GM12878 (cell line): ENCODE results near the gene NPAS2. TPM values are rescaled to one million over a fixed set of nuclear protein-coding genes. Genes with fewer than 3 reads are reported as not detected.

ENCODE experiments used
- ATAC-seq: fragments of 200-7000 bp; cut with Tn5 transposase; 3 replicates; pipeline ENCODE4 v1.9.1; 2020; ENCODE audit warnings: mild to moderate bottlenecking, moderate library complexity
- BruUV-seq: library from RNA; stranded (reverse); fragments of 400-500 nt; replicated peaks from 2 replicates; lab custom pipeline; 2021; lab: Mats Ljungman, UMichigan
- CTCF ChIA-PET: fragments of 300-600 bp; sonication (Branson Sonifier 250); formaldehyde crosslinking; extraction: SDS; loops from one replicate; lab custom pipeline; 2021; ENCODE audit warnings: inconsistent platforms; lab: Yijun Ruan, JAX
- POLR2A ChIA-PET: fragments of 350-600 bp; formaldehyde crosslinking; extraction: SDS; loops from one replicate; lab custom pipeline; 2021; ENCODE audit warnings: inconsistent platforms; lab: Charles Lee
- RAD21 ChIA-PET: fragments of 300-600 bp; sonication (Branson Sonifier 250); formaldehyde crosslinking; loops from one replicate; lab custom pipeline; 2023; ENCODE audit warnings: antibody characterized with exemption; ENCODE audit not compliant: unreplicated experiment; lab: Charles Lee
- SMC1A ChIA-PET: fragments of 300-600 bp; sonication (Branson Sonifier 250); formaldehyde crosslinking; loops from one replicate; lab custom pipeline; 2023; ENCODE audit not compliant: unreplicated experiment, uncharacterized antibody; lab: Charles Lee
- DNase-seq: peaks from one replicate; pipeline ENCODE4 v3.0.0-alpha.2; 2011; ENCODE audit warnings: low read depth, low spot score
- FAIRE-seq: peaks from 3 replicates; lab custom pipeline; 2011; peaks lifted over from hg19 to GRCh38; lab: Jason Lieb, UNC
- H2AFZ ChIP-seq: 2 replicates; pipeline ENCODE4 v1.6.0; 2011; ENCODE audit warnings: low read depth, low read length, control low read depth; ENCODE audit not compliant: control insufficient read depth
- H3K27ac ChIP-seq: 2 replicates; pipeline ENCODE4 v1.5.1; 2011; ENCODE audit warnings: control low read depth; ENCODE audit not compliant: control insufficient read depth, insufficient read depth
- H3K27me3 ChIP-seq, 2 experiments: replicated peaks in 1 of 2; 2 replicates each; pipeline versions ENCODE4 v1.6.0 to v1.6.1; 2011; ENCODE audit warnings: low read length in 1 of 2; ENCODE audit not compliant: control insufficient read depth in 2 of 2, insufficient read depth in 2 of 2
- H3K36me3 ChIP-seq, 2 experiments: 2 replicates each; pipeline ENCODE4 v1.5.1; 2011; ENCODE audit warnings: low read length in 1 of 2; ENCODE audit not compliant: control insufficient read depth in 2 of 2, insufficient read depth in 2 of 2
- H3K4me1 ChIP-seq: 2 replicates; pipeline ENCODE4 v1.6.1; 2011; ENCODE audit warnings: mild to moderate bottlenecking, low read length, moderate library complexity, mixed read lengths; ENCODE audit not compliant: control insufficient read depth, insufficient read depth
- H3K4me2 ChIP-seq: 2 replicates; pipeline ENCODE4 v1.6.0; 2011; ENCODE audit warnings: control low read depth; ENCODE audit not compliant: control insufficient read depth, insufficient read depth
- H3K4me3 ChIP-seq: fragments of 200-600 bp; sonication (generic); 2 replicates; pipeline ENCODE4 v1.5.1; 2016
- H3K79me2 ChIP-seq: 2 replicates; pipeline ENCODE4 v1.6.0; 2011; ENCODE audit warnings: low read length; ENCODE audit not compliant: control insufficient read depth, insufficient read depth
- H3K9ac ChIP-seq: 2 replicates; pipeline ENCODE4 v1.8.0; 2011; ENCODE audit warnings: low read length, control low read depth, mixed read lengths; ENCODE audit not compliant: control insufficient read depth, insufficient read depth
- H3K9me3 ChIP-seq: replicated peaks from 3 replicates; pipeline ENCODE4 v1.5.1; 2011; ENCODE audit warnings: mild to moderate bottlenecking, low read length; ENCODE audit not compliant: control insufficient read depth, insufficient read depth
- H4K20me1 ChIP-seq: 2 replicates; pipeline ENCODE4 v1.6.0; 2011; ENCODE audit not compliant: control insufficient read depth, insufficient read depth
- EZH2 ChIP-seq: IDR thresholded peaks from 2 replicates; pipeline ENCODE4 v1.6.1; 2012; ENCODE audit warnings: low read depth, mild to moderate bottlenecking, control low read depth, inconsistent platforms, low read length, borderline replicate concordance; ENCODE audit not compliant: control insufficient read depth
- MEF2A ChIP-seq: IDR thresholded peaks from 2 replicates; pipeline ENCODE4 v1.6.1; 2011; ENCODE audit warnings: low read depth, mild to moderate bottlenecking, low read length, moderate library complexity; ENCODE audit not compliant: insufficient read depth
- TCF3 ChIP-seq: IDR thresholded peaks from 2 replicates; pipeline ENCODE4 v1.6.1; 2012; ENCODE audit warnings: low read depth, mild to moderate bottlenecking, low read length, borderline replicate concordance; ENCODE audit not compliant: insufficient read depth
- WGBS: methylation state at CpG from one replicate; pipeline ENCODE4 v1.1.6; 2016; ENCODE audit warnings: low lambda C conversion rate; ENCODE audit not compliant: insufficient replicate concordance, insufficient coverage; ENCODE audit errors: missing lambda C conversion rate; 5-methylcytosine and 5-hydroxymethylcytosine counted together
- in situ Hi-C: fragments of 300-500 bp; cut with MboI; formaldehyde crosslinking; loops from 9 replicates; pipeline ENCODE4 v1.14.3; 2018; ENCODE audit warnings: mixed read lengths
- intact Hi-C: fragments of 100-400 bp; cut with micrococcal nuclease; formaldehyde crosslinking; loops from one replicate; pipeline ENCODE4 v1.14.2; 2022; ENCODE audit not compliant: unreplicated experiment
- polyA plus RNA-seq, 11 experiments: library from polyadenylated mRNA; depleted of rRNA in 4 of 11; unstranded in 6 of 11; stranded (reverse) in 5 of 11; fragments of >200 nt; fragmentation: Nextera tagmentation in 4 of 11; fragmentation: Illumina TruSeq in 1 of 11; extraction: Ambion mirVana in 4 of 11; extraction: Trizol in 1 of 11; gene quantifications; 1 replicate in 1 of 11; 2 replicates in 10 of 11; pipeline versions ENCODE4 v1.2.1 to v1.2.3, GENCODE V29; 2011 to 2016; ENCODE audit warnings: inconsistent platforms in 2 of 11, missing spikeins in 2 of 11, low read depth in 1 of 11
- total RNA-seq, 4 experiments: library from RNA; depleted of rRNA in 3 of 4; stranded (reverse); fragments of >200 nt in 3 of 4; fragmentation: Illumina TruSeq in 1 of 4; extraction: Trizol in 1 of 4; gene quantifications; 2 replicates each; pipeline versions ENCODE4 v1.2.1 to v1.2.3, GENCODE V29; 2013 to 2021
- TF ChIP-seq, protein P1 (sequence below): IDR thresholded peaks from 2 replicates; pipeline ENCODE4 v1.6.1; 2012; ENCODE audit warnings: low read depth, low read length, improper control_type of control experiment

Gene NPAS2
- total and polyA plus RNA-seq, 10 of the 15 experiments (the other 5 are each of a cell fraction or from before 2014, with no cell fraction given) = 0.08 TPM; not detected in 9

GRCh38 chr2:100806550-100806949 lies 13.4 kb upstream of the NPAS2 start:
- Histone ChIP-seq H3K9me3 (no peaks in the 10 kb centered on the region), H3K4me3 (no peak overlapping the region), H3K27ac (no peak overlapping the region), H3K27me3 (peaks cover 0 to 2% of the 10 kb centered on the region in 2 experiments; a peak in 2 of 4 replicates)
- in situ Hi-C loops (no loop called here), intact Hi-C loops (no loop called here)
- ChIA-PET POLR2A (no interaction called here), CTCF (no interaction called here), RAD21 (no interaction called here)
- ATAC-seq (no peak), FAIRE-seq (no peak), DNase-seq (no peak)
- BruUV-seq = no TSS peak
- TF ChIP-seq MEF2A (no peak), EZH2 (no peak), TCF3 (no peak)
- TF ChIP-seq, all 136 proteins: peak for 0
- SMC1A ChIA-PET = no interaction called here
- Histone ChIP-seq H2AFZ (no peak overlapping the region), H3K36me3 (no peaks in the 10 kb centered on the region), H3K4me2 (no peak overlapping the region), H3K9ac (no peak overlapping the region), H4K20me1 (no peaks in the 10 kb centered on the region), H3K4me1 (no peaks in the 10 kb centered on the region), H3K79me2 (no peaks in the 10 kb centered on the region)
- 0% methylated on average over 3 of the region's 3 CpGs for WGBS

GRCh38 chr2:100807707-100808106 lies 12.2 kb upstream of the NPAS2 start:
- RAD21 ChIA-PET = no interaction called here
- no peak overlapping the region for H3K4me2 ChIP-seq
- in situ Hi-C loops = no loop called here

More at GRCh38 chr2:100807707-100808106, 12.2 kb upstream of the NPAS2 start:
- ATAC-seq = no peak
- H2AFZ ChIP-seq = no peak overlapping the region
- ChIA-PET SMC1A (interaction anchor here (0.6 kb wide), 1 partner anchor 319 kb away, joined by 4 read pairs; no protein-coding TSS in a partner anchor), CTCF (no interaction called here), POLR2A (interaction anchor here (0.7 kb wide), 1 partner anchor 343 kb away, joined by 5 read pairs; no protein-coding TSS in a partner anchor)
- no peak overlapping the region for H3K4me3 ChIP-seq
- FAIRE-seq = no peak
- TF ChIP-seq, protein P1, sequence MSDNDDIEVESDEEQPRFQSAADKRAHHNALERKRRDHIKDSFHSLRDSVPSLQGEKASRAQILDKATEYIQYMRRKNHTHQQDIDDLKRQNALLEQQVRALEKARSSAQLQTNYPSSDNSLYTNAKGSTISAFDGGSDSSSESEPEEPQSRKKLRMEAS = no peak
- BruUV-seq = no TSS peak
- H3K9ac ChIP-seq = no peak overlapping the region
- no peak overlapping the region for H3K27ac ChIP-seq
- H3K9me3 ChIP-seq = no peaks in the 10 kb centered on the region
- H4K20me1 ChIP-seq = no peaks in the 10 kb centered on the region
- no peaks in the 10 kb centered on the region for H3K36me3 ChIP-seq
- no peaks in the 10 kb centered on the region for H3K4me1 ChIP-seq
- no peaks in the 10 kb centered on the region for H3K79me2 ChIP-seq
- 7% methylated on average over 4 of the region's 4 CpGs for WGBS
- H3K27me3 ChIP-seq = peaks cover 0 to 2% of the 10 kb centered on the region in 2 experiments; a peak in 2 of 4 replicates
- DNase-seq = no peak
- intact Hi-C loops = no loop called here
